Measurements from ENCODE around the gene SCN3B. TPM values are rescaled to one million over a fixed set of nuclear protein-coding genes. Genes with fewer than 3 reads are reported as not detected.
A peak's percentile ranks its signal among the peaks of the same experiment; 100 is the strongest.

Gene SCN3B
- total RNA-seq, 3 donors from 2014 or later = 0.29 to 2.6 (median 2.0) TPM

GRCh38 chr11:123630126-123630608 lies 24.3 kb downstream of the SCN3B start:
- ATAC-seq = no peak
- TF ChIP-seq CTCF (IDR thresholded peaks at IDR 0.05) = no peak
- no peak for DNase-seq
- H3K4me3 ChIP-seq = no peak overlapping the region
- no peaks in the 10 kb centered on the region for H3K4me1 ChIP-seq (ENCODE audit: low read depth)
- no peaks in the 10 kb centered on the region for H3K9me3 ChIP-seq
- intact Hi-C loops (cut with DNase I, micrococcal nuclease) = no loop called here
- no peaks in the 10 kb centered on the region for H3K36me3 ChIP-seq (ENCODE audit: low read depth)

- TF ChIP-seq CTCF (IDR thresholded peaks at IDR 0.05) = no peak
- H3K4me3 ChIP-seq = no peak overlapping the region
- no peaks in the 10 kb centered on the region for H3K36me3 ChIP-seq (ENCODE audit: low read depth)
- no peaks in the 10 kb centered on the region for H3K9me3 ChIP-seq
- peak in 1 of 3 donors; percentile 6 for DNase-seq
- no peaks in the 10 kb centered on the region for H3K4me1 ChIP-seq (ENCODE audit: low read depth)
- ATAC-seq = no peak
- intact Hi-C loops (cut with DNase I, micrococcal nuclease) = no loop called here
Observed at GRCh38 chr11:123628936-123629683, 25.3 kb downstream of the SCN3B start.

- H3K4me3 ChIP-seq = no peak overlapping the region
- DNase-seq (no peak), ATAC-seq (no peak)
- TF ChIP-seq CTCF (IDR thresholded peaks at IDR 0.05) = no peak
- intact Hi-C loops (cut with DNase I, micrococcal nuclease) = no loop called here
- H3K36me3 ChIP-seq (ENCODE audit: low read depth) = no peaks in the 10 kb centered on the region
- H3K4me1 ChIP-seq (ENCODE audit: low read depth) = no peaks in the 10 kb centered on the region
- H3K9me3 ChIP-seq = no peaks in the 10 kb centered on the region
Observed at GRCh38 chr11:123624974-123625373, 29.4 kb downstream of the SCN3B start.

GRCh38 chr11:123622576-123622975 lies 31.8 kb downstream of the SCN3B start:
- no peaks in the 10 kb centered on the region for H3K9me3 ChIP-seq
- H3K36me3 ChIP-seq (ENCODE audit: low read depth) = no peaks in the 10 kb centered on the region
- ATAC-seq (no peak), DNase-seq (no peak)
- intact Hi-C loops (cut with DNase I, micrococcal nuclease) = no loop called here
- no peaks in the 10 kb centered on the region for H3K4me1 ChIP-seq (ENCODE audit: low read depth)
- no peak for TF ChIP-seq CTCF (IDR thresholded peaks at IDR 0.05)
- H3K4me3 ChIP-seq = no peak overlapping the region

- DNase-seq (no peak), ATAC-seq (peak; percentile 45)
- Histone ChIP-seq H3K4me1 (ENCODE audit: low read depth) (no peaks in the 10 kb centered on the region), H3K4me3 (no peak overlapping the region), H3K9me3 (no peaks in the 10 kb centered on the region), H3K36me3 (ENCODE audit: low read depth) (no peaks in the 10 kb centered on the region)
- intact Hi-C loops (cut with DNase I, micrococcal nuclease) = no loop called here
- no peak for TF ChIP-seq CTCF (IDR thresholded peaks at IDR 0.05)
Observed at GRCh38 chr11:123616505-123617198, 37.8 kb downstream of the SCN3B start.

All from mucosa of descending colon (tissue), 3 donors.